ENCODE results near the gene FBXL16.

GRCh38 chr16:709566-710499 lies 4.2 kb upstream of the FBXL16 start:
- TF ChIP-seq EZH2 (IDR thresholded peaks at IDR 0.05; ENCODE audit: low read length) (no peak), CTCF (optimal IDR thresholded peaks at IDR 0.05 in 1 of 3, IDR thresholded peaks at IDR 0.05 in 1 of 3, conservative IDR thresholded peaks at IDR 0.05 in 1 of 3; ENCODE audit: extremely low read depth in 1 of 3, insufficient read depth in 2 of 3, low read length in 3 of 3) (no peak)

Data from keratinocyte (primary cell).